ENCODE data around the gene RORC.

RORC gene

GRCh38 chr1:151846686-151847237 is 15.2 kb upstream of the RORC start:
- Histone ChIP-seq H3K4me3 (ENCODE audit: low read length) (no peak overlapping the region), H3K9ac (ENCODE audit: low read depth, low read length) (no peak overlapping the region), H3K27me3 (ENCODE audit: insufficient read depth, low read length) (no peaks in the 10 kb centered on the region; the same call in 1 of the 2 replicates), H3K4me1 (ENCODE audit: insufficient read depth, low read length) (peaks cover 14% of the 10 kb centered on the region), H3K27ac (ENCODE audit: low read depth, low read length) (peak overlapping the region; percentile 1; the same call in 1 of the 2 replicates), H3K36me3 (ENCODE audit: insufficient read depth, low read length) (no peaks in the 10 kb centered on the region), H3K9me3 (ENCODE audit: insufficient read depth, low read depth, low read length) (no peaks in the 10 kb centered on the region)
- WGBS, result 77% methylated on average over 8 of the region's 8 CpGs

DNA sequence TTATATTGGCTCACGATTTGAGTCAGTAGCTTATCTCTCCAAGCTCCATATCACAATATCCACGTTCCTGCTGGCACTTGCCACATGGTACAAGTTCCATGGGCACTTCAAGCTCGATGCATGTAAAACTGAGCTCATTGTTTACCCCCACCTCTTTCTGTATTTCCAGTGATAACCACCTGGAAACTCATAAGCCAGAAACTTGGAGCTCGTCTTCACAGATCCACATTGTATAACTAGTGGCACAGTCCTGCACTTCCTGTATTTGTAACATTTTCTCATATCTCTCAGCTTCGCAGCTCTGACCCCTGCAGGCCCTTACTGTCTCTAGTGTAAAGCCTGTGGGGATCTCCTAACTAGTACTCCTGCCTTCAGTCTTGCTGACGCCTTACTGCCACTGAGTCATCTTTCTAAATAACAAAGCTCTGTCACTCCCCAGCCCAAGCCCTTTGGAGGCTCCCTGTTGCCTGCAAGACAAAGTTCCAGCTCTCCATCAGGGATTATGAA is 14.5 kb upstream of the RORC start:
- no peaks in the 10 kb centered on the region for H3K36me3 ChIP-seq (ENCODE audit: insufficient read depth, low read length)
- H3K9ac ChIP-seq (ENCODE audit: low read depth, low read length), result no peak overlapping the region
- H3K4me3 ChIP-seq (ENCODE audit: low read length), result no peak overlapping the region
- H3K27me3 ChIP-seq (ENCODE audit: insufficient read depth, low read length), result peaks cover under 1% of the 10 kb centered on the region
- peaks cover 14% of the 10 kb centered on the region for H3K4me1 ChIP-seq (ENCODE audit: insufficient read depth, low read length)
- H3K9me3 ChIP-seq (ENCODE audit: insufficient read depth, low read depth, low read length), result no peaks in the 10 kb centered on the region
- 46% methylated on average over 6 of the region's 6 CpGs for WGBS
- peak overlapping the region; percentile 27; the same call in 1 of the 2 replicates for H3K27ac ChIP-seq (ENCODE audit: low read depth, low read length)

GRCh38 chr1:151843398-151843797 is 11.8 kb upstream of the RORC start:
- H3K4me1 ChIP-seq (ENCODE audit: insufficient read depth, low read length), result peaks cover 23% of the 10 kb centered on the region
- H3K9me3 ChIP-seq (ENCODE audit: insufficient read depth, low read depth, low read length), result no peaks in the 10 kb centered on the region
- no peaks in the 10 kb centered on the region for H3K36me3 ChIP-seq (ENCODE audit: insufficient read depth, low read length)
- H3K9ac ChIP-seq (ENCODE audit: low read depth, low read length), result no peak overlapping the region
- H3K4me3 ChIP-seq (ENCODE audit: low read length), result no peak overlapping the region
- no peak overlapping the region for H3K27ac ChIP-seq (ENCODE audit: low read depth, low read length)
- H3K27me3 ChIP-seq (ENCODE audit: insufficient read depth, low read length), result peaks cover 22% of the 10 kb centered on the region
- 93% methylated on average over 2 of the region's 2 CpGs for WGBS

DNA sequence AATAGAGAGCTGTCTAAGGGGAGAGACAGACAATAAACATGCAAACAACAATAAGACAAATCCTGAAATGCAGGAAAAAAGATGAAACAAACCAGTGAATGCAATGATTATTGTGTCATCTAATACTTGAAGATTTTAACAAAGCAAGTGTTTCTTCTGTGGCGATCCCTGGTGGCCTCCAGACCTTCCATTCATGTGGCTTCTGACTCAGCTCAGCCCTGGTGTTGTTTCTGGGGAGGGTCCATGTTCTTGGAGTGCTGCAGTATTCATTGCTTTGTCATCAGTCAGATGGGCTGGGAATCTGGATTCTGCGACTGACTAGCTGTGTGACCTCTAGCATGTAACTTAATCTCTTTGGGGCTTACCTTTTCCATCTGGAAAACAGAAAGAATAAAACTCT is 9.5 kb upstream of the RORC start:
- Histone ChIP-seq H3K4me3 (ENCODE audit: low read length) (no peak overlapping the region), H3K36me3 (ENCODE audit: insufficient read depth, low read length) (no peaks in the 10 kb centered on the region), H3K9ac (ENCODE audit: low read depth, low read length) (no peak overlapping the region), H3K9me3 (ENCODE audit: insufficient read depth, low read depth, low read length) (no peaks in the 10 kb centered on the region), H3K27ac (ENCODE audit: low read depth, low read length) (no peak overlapping the region), H3K27me3 (ENCODE audit: insufficient read depth, low read length) (peaks cover 41% of the 10 kb centered on the region), H3K4me1 (ENCODE audit: insufficient read depth, low read length) (peaks cover 19% of the 10 kb centered on the region)
- 73% methylated on average over 2 of the region's 2 CpGs for WGBS

- Histone ChIP-seq H3K9me3 (ENCODE audit: insufficient read depth, low read depth, low read length) (no peaks in the 10 kb centered on the region), H3K27ac (ENCODE audit: low read depth, low read length) (no peak overlapping the region), H3K4me1 (ENCODE audit: insufficient read depth, low read length) (peaks cover 17% of the 10 kb centered on the region), H3K9ac (ENCODE audit: low read depth, low read length) (peak overlapping the region; percentile 86), H3K27me3 (ENCODE audit: insufficient read depth, low read length) (peaks cover 41% of the 10 kb centered on the region), H3K4me3 (ENCODE audit: low read length) (peak overlapping the region; percentile 61), H3K36me3 (ENCODE audit: insufficient read depth, low read length) (no peaks in the 10 kb centered on the region)
Observed at GRCh38 chr1:151840421-151840820, 8.8 kb upstream of the RORC start.

DNA sequence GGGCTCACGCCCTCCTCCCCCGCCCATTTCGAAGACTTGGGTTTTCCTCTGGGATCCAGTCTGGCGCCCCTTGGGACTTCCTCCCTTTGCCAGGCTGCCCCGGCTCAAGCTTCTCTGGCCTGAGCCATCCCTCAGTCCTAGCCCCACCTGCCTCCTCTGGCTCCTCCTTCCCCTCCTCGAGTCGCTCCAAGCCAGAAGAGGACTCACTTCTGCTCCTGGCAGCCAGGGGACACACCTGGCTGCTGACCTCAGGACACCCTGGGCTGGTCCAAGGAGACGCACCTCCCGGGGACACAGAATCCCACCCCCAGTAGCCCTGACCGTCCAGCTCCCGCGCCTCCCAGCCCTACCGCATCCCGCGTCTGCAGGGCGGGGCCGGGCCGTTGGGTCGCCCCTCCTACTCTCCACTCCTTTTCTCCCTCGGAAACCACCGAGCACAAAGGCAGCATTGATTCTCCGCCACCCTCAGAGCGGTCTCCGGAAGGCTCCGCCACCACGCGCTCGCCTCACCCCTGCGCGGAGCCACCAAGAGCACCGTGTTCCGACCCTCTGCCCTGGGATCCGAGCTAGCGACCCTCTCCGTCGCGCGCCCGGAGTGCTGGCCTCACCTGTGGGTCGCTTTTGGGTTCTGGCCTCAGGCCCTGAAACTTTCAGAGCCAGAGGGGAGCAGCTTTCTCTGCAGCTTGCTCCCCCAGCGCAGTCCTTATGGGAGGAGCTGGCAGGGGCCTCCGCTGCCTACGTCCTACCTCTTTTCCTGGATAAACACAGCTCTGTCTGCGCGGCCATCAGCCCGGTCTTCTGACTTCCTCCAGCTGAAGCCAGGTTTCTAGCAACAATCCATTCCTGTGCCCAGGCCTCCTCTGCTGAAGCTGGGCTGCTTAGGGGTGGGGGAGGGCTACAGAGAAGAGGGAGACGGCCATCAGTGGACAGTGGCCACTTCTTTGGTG is 8.1 kb upstream of the RORC start, which contains the start of gene C2CD4D:
Gene C2CD4D (minus strand): TSS at position 364 of the 947 bp plus-strand sequence. CDS start 831 bp downstream, outside the sequence.
- Histone ChIP-seq H3K4me3 (ENCODE audit: low read length) (peak within 1 kb of the TSS; percentile 61), H3K4me1 (ENCODE audit: insufficient read depth, low read length) (peaks cover 16% of the 10 kb centered on the region), H3K27ac (ENCODE audit: low read depth, low read length) (peak within 1 kb of the TSS; percentile 73)

DNA sequence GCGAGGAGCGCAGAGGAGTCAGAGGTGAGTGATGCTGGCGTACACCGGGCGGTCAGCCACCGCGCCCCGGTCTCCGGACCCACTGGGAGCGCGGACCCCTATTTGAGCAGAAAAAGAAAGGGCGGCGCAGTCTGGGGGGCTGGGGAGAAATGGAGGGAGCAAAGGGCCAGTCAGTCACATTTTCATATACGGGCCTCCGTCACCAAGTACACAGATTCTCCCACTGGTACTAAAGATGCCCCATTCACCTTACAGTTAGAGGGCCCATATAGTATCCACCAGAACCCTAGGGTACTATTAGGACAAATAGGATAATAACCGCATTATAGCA is 7.4 kb upstream of the RORC start:
- Histone ChIP-seq H3K4me1 (ENCODE audit: insufficient read depth, low read length) (peaks cover 13% of the 10 kb centered on the region), H3K27me3 (ENCODE audit: insufficient read depth, low read length) (peaks cover 41% of the 10 kb centered on the region), H3K9ac (ENCODE audit: low read depth, low read length) (peak overlapping the region; percentile 59), H3K27ac (ENCODE audit: low read depth, low read length) (no peak overlapping the region), H3K4me3 (ENCODE audit: low read length) (peak overlapping the region; percentile 61), H3K9me3 (ENCODE audit: insufficient read depth, low read depth, low read length) (no peaks in the 10 kb centered on the region), H3K36me3 (ENCODE audit: insufficient read depth, low read length) (no peaks in the 10 kb centered on the region)
- WGBS, result 4% methylated on average over 16 of the region's 16 CpGs

More for the DNA sequence above, 8.1 kb upstream of the RORC start, which contains the start of gene C2CD4D:
- H3K9ac ChIP-seq (ENCODE audit: low read depth, low read length), result peak within 1 kb of the TSS; percentile 86
- H3K27me3 ChIP-seq (ENCODE audit: insufficient read depth, low read length), result peaks cover 41% of the 10 kb centered on the region
- no peaks in the 10 kb centered on the region for H3K36me3 ChIP-seq (ENCODE audit: insufficient read depth, low read length)
- 3% methylated on average over 47 of the region's 47 CpGs for WGBS
- no peaks in the 10 kb centered on the region for H3K9me3 ChIP-seq (ENCODE audit: insufficient read depth, low read depth, low read length)

GRCh38 chr1:151838222-151839081 is 6.8 kb upstream of the RORC start:
- Histone ChIP-seq H3K27me3 (ENCODE audit: insufficient read depth, low read length) (peaks cover 41% of the 10 kb centered on the region), H3K9ac (ENCODE audit: low read depth, low read length) (peak overlapping the region; percentile 59), H3K36me3 (ENCODE audit: insufficient read depth, low read length) (no peaks in the 10 kb centered on the region), H3K4me3 (ENCODE audit: low read length) (peak overlapping the region; percentile 61), H3K27ac (ENCODE audit: low read depth, low read length) (no peak overlapping the region), H3K9me3 (ENCODE audit: insufficient read depth, low read depth, low read length) (no peaks in the 10 kb centered on the region), H3K4me1 (ENCODE audit: insufficient read depth, low read length) (peaks cover 13% of the 10 kb centered on the region)
- under 1% methylated on average over 112 of the region's 117 CpGs for WGBS

- H3K9me3 ChIP-seq (ENCODE audit: insufficient read depth, low read depth, low read length), result no peaks in the 10 kb centered on the region
Observed at GRCh38 chr1:151837884-151838221, 6.3 kb upstream of the RORC start.

DNA sequence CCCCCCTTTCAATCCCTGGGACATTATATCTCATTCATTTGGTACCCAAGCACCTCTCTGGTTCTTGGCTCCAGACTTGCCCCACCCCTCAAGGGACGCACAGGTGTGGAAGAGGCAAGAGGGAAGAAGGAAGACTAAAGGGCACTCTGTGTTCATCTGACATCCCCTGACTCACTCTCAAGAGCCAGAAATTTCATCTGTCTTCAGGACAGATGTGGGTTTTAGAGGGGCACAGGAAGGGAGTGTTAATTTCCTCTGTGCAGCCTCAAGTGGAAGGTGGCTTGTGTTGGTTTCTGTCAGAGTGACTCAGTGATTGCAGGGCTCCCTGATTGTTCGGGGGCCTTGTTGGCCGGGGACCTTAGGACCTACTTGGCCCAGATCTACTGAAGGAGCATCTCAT is 5.6 kb upstream of the RORC start:
- Histone ChIP-seq H3K4me3 (ENCODE audit: low read length) (no peak overlapping the region), H3K9ac (ENCODE audit: low read depth, low read length) (no peak overlapping the region), H3K4me1 (ENCODE audit: insufficient read depth, low read length) (peaks cover 13% of the 10 kb centered on the region), H3K9me3 (ENCODE audit: insufficient read depth, low read depth, low read length) (no peaks in the 10 kb centered on the region), H3K36me3 (ENCODE audit: insufficient read depth, low read length) (no peaks in the 10 kb centered on the region), H3K27me3 (ENCODE audit: insufficient read depth, low read length) (peaks cover 41% of the 10 kb centered on the region), H3K27ac (ENCODE audit: low read depth, low read length) (no peak overlapping the region)
- 89% methylated on average over 3 of the region's 3 CpGs for WGBS

More at GRCh38 chr1:151837884-151838221, 6.3 kb upstream of the RORC start:
- Histone ChIP-seq H3K36me3 (ENCODE audit: insufficient read depth, low read length) (no peaks in the 10 kb centered on the region), H3K27ac (ENCODE audit: low read depth, low read length) (no peak overlapping the region), H3K27me3 (ENCODE audit: insufficient read depth, low read length) (peaks cover 41% of the 10 kb centered on the region), H3K4me1 (ENCODE audit: insufficient read depth, low read length) (peaks cover 13% of the 10 kb centered on the region), H3K9ac (ENCODE audit: low read depth, low read length) (peak overlapping the region; percentile 59), H3K4me3 (ENCODE audit: low read length) (peak overlapping the region; percentile 61)
- whole genome bisulfite sequencing, result 7% methylated on average over 26 of the region's 26 CpGs

Measured in HUES64 (cell line).